Esophagus (tissue), 2 donors: ENCODE results near the gene LHCGR. TPM values are rescaled to one million over a fixed set of nuclear protein-coding genes. Genes with fewer than 3 reads are reported as not detected.

Experiments used
- H3K27ac ChIP-seq, 2 donors: one replicate each; pipeline ENCODE4 v1.5.1; 2013; ENCODE audit warnings: low read depth in 2 of 2, mild to moderate bottlenecking in 2 of 2, inconsistent platforms in 1 of 2, low read length in 1 of 2, moderate library complexity in 1 of 2
- H3K27me3 ChIP-seq, 2 donors: one replicate each; pipeline ENCODE4 v1.6.1; 2013; ENCODE audit warnings: low read length in 2 of 2, control low read depth in 1 of 2, mild to moderate bottlenecking in 1 of 2; ENCODE audit not compliant: insufficient read depth in 2 of 2, control insufficient read depth in 1 of 2
- H3K36me3 ChIP-seq, 2 donors: one replicate each; pipeline ENCODE4 v1.6.1; 2013; ENCODE audit warnings: low read length in 1 of 2; ENCODE audit not compliant: control insufficient read depth in 2 of 2, insufficient read depth in 2 of 2
- H3K4me1 ChIP-seq, 2 donors: one replicate each; pipeline ENCODE4 v1.6.1; 2013; ENCODE audit warnings: low read length in 1 of 2; ENCODE audit not compliant: control insufficient read depth in 2 of 2, insufficient read depth in 2 of 2
- H3K4me3 ChIP-seq, 2 donors: one replicate each; pipeline ENCODE4 v1.5.1; 2013; ENCODE audit warnings: low read length in 2 of 2, mild to moderate bottlenecking in 2 of 2, low read depth in 1 of 2, moderate library complexity in 1 of 2
- H3K9me3 ChIP-seq, 2 donors: one replicate each; pipeline ENCODE4 v1.6.1; 2013; ENCODE audit warnings: mild to moderate bottlenecking in 2 of 2, low read depth in 1 of 2, low read length in 1 of 2, moderate library complexity in 1 of 2; ENCODE audit not compliant: control insufficient read depth in 2 of 2, insufficient read depth in 1 of 2
- WGBS, 2 donors: extraction: QIAGEN DNeasy Blood & Tissue Kit; methylation state at CpG; one replicate each; pipeline ENCODE4 v1.1.7; 2013; 5-methylcytosine and 5-hydroxymethylcytosine counted together
- polyA plus RNA-seq, 2 donors: library from polyadenylated mRNA; stranded (reverse); fragments of 200-250 nt; gene quantifications; one replicate each; pipeline ENCODE4 v1.2.3, GENCODE V29; 2013
- donor health status: healthy with polysubstance abuse.
- donor health status: Bipolar disorder and iron deficiency.

The LHCGR gene
- polyA plus RNA-seq, 2 donors, result 0.59 to 1.1 TPM

DNA sequence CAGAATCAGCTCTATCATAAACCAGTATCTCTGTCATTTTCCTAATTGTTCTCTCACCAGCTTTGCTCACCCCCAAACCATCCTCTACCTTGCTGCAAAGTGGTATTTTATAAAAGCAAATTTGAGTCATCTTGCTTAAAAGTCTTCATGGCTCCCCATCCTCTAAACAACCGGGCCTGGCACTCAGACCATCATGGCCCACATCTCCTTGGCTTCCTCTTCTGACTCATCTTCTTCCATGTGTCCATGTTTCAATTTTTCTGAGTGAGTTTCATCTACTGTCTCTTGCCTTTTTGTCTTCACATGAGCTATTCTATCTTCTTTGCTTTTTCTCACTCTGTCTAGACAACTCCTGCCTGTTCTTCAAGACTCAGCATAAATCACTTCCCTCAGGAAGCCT lies 58.6 kb downstream of the LHCGR start:
- no peaks in the 10 kb centered on the region for H3K4me1 ChIP-seq
- H3K36me3 ChIP-seq, result no peaks in the 10 kb centered on the region
- no peak overlapping the region for H3K27ac ChIP-seq
- no peak overlapping the region for H3K4me3 ChIP-seq
- 79 to 82% methylated on average over 1 of the region's 1 CpG for WGBS, 2 donors
- no peaks in the 10 kb centered on the region for H3K27me3 ChIP-seq
- no peaks in the 10 kb centered on the region for H3K9me3 ChIP-seq

DNA sequence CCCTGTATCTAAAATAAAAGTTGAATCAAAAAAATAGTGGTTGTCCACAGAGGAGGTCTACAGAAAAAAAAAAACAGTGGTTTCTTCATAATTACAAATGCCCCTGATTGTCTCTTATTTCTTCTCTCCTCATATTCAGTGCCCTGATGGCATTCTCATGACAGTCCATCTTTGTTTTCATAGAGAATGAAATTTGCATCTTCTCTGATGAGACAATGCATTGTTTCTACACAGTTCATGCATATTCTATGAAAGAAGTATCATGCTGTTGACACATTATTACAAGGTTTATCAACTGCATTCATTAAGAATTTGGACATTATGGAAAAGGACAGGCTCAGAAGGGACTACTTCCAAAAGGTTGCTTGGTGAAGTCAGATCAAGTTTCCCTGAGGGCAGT lies 59.5 kb downstream of the LHCGR start:
- Histone ChIP-seq H3K27me3 (no peaks in the 10 kb centered on the region), H3K27ac (no peak overlapping the region), H3K36me3 (no peaks in the 10 kb centered on the region), H3K4me3 (no peak overlapping the region), H3K9me3 (no peaks in the 10 kb centered on the region), H3K4me1 (no peaks in the 10 kb centered on the region)

DNA sequence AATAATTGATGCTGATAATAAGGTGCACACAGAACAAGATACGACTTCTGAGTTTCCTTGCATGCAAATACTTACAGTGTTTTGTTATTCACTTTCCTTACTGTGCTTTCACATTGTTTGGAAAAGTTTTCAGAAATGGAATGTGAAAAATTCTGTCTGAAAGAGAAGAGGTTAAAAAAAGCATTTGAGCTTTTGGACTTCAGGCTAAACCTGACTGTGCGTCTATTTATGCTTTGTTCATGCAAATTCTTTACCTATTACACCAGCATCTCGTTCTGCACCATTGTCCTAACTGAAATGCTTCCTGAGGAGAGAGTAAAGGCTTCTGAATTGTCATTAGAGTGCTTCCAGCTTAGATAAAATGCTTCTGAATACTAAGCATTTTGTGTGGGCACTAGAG lies 61.4 kb downstream of the LHCGR start:
- 24 to 29% methylated on average over 3 of the region's 3 CpGs for WGBS, 2 donors
- Histone ChIP-seq H3K27me3 (no peaks in the 10 kb centered on the region), H3K36me3 (no peaks in the 10 kb centered on the region), H3K4me1 (no peaks in the 10 kb centered on the region), H3K9me3 (no peaks in the 10 kb centered on the region), H3K4me3 (no peak overlapping the region), H3K27ac (no peak overlapping the region)

DNA sequence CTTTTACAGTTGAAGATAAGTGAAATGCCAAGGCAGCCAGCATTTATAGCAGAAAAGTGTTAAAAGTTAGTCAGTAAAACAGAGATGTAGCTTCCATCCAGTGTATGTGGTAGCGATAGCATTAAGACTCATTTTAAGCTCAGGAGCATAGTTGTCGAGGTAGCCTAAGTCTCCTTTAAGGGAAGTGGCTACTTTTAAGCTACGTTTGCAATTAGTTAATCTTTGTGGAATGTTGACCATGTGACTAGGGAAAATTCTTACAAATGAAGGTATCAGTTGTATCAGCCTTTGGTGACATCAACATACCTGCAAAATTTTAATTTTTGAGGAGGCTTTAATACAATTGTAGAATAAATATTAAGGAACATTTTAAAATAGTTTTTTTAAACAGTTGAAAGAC lies 61.9 kb downstream of the LHCGR start:
- Histone ChIP-seq H3K9me3 (no peaks in the 10 kb centered on the region), H3K4me3 (no peak overlapping the region), H3K27me3 (no peaks in the 10 kb centered on the region), H3K4me1 (no peaks in the 10 kb centered on the region), H3K36me3 (no peaks in the 10 kb centered on the region), H3K27ac (no peak overlapping the region)
- WGBS, 2 donors, result 52 to 55% methylated on average over 3 of the region's 3 CpGs

DNA sequence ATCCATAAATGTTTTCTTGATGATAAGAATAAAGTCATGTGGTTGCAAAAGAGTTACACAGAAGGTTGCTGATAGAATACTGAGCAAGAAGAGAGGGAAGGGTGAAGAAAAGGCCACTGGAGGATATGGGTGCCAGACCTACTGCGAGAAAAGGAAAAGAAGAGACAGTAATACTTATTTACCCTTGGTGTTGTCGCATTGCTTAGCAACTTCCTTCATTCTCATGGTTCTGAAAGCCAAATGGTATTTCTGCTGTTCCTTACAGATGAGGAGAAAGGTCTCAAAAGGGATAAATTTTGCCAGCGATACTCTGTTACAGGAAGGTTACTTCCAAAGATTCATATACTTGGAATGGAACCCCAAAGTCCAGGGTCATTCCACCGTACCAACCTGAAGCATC lies 62.5 kb downstream of the LHCGR start:
- Histone ChIP-seq H3K9me3 (no peaks in the 10 kb centered on the region), H3K27ac (no peak overlapping the region), H3K4me1 (no peaks in the 10 kb centered on the region), H3K36me3 (no peaks in the 10 kb centered on the region), H3K27me3 (no peaks in the 10 kb centered on the region), H3K4me3 (no peak overlapping the region)
- 75 to 83% methylated on average over 4 of the region's 4 CpGs for WGBS, 2 donors

DNA sequence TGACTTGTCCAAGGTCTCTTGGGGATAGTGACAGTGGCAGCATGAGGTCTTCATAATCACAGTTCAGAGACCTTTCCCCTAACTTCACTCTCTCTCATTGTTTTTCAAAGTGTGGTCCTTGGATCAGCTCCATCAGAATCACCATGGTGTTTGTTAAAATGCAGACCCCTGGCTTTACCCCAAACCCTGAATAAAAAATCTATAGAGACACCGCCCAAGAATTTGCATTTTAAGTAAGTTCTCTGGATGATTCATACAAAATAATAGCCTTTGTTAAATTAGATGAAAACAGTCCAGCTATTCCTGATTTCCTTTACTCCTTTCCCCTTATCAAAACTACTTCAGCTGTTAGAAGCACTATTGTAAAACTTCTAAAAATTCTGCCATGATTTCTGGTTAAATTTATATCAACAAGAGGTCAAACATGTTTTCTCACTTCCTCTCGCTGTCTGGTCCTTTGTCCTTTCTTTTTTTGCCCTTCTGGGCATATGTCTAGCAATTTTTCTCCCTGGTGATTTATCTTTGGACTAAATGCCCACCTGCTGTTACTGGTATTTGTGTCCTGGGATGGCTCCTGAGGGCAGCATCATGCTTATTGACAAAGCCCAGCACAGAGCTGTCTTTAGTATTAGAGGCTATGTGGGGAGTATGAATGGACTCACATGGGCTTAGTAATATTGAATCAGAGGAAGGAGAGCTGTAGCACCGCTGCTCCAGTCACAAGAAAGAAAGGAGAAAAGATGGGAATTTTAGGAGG lies 63.4 kb downstream of the LHCGR start:
- Histone ChIP-seq H3K27ac (no peak overlapping the region), H3K27me3 (no peaks in the 10 kb centered on the region), H3K9me3 (no peaks in the 10 kb centered on the region), H3K4me1 (no peaks in the 10 kb centered on the region), H3K4me3 (no peak overlapping the region), H3K36me3 (no peaks in the 10 kb centered on the region)
- 78 to 81% methylated on average over 3 of the region's 3 CpGs for WGBS, 2 donors

DNA sequence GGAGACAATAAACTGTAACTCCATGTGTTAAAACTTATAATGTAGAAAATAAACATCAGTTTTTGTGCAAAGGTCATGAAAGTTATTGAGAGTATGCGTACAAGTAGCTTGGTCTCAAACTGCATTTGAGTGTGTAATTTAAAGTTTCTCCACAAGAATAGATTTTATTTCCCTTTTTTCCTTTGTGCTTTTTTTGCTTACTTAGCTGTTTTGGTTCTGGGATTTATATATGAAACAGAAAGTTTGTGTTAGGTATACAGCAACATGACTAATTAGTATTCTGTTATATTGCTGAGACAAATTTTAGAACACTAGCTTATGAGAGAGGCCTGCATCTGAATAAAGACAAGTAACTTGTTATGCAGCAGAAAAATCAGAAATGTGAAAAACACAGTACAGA lies 70.4 kb downstream of the LHCGR start:
- H3K36me3 ChIP-seq, result no peaks in the 10 kb centered on the region
- H3K4me1 ChIP-seq, result no peaks in the 10 kb centered on the region
- H3K27ac ChIP-seq, result no peak overlapping the region
- 94 to 98% methylated on average over 1 of the region's 1 CpG for WGBS, 2 donors
- no peak overlapping the region for H3K4me3 ChIP-seq
- no peaks in the 10 kb centered on the region for H3K9me3 ChIP-seq
- H3K27me3 ChIP-seq, result no peaks in the 10 kb centered on the region

DNA sequence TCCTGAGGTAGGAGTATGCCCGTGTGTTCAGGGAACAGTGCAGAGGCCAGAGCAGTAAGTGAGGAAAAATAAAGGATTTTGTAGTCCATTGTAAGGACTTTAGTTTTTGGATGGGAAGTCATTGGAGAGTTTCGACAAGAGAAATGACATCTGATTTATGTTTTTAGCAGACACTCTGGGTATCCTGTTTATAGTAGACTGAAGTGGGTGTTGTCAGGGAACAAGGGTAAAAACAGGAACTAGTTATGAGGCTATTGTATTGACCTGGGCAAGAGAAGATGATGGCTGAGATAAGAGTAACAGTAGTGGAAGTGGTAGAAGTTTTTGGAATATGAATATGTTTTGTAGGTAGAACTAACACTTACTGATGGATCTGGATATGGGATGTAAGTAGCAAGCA lies 78.1 kb downstream of the LHCGR start:
- Histone ChIP-seq H3K4me3 (no peak overlapping the region), H3K36me3 (no peaks in the 10 kb centered on the region), H3K9me3 (no peaks in the 10 kb centered on the region), H3K27ac (no peak overlapping the region), H3K4me1 (no peaks in the 10 kb centered on the region), H3K27me3 (no peaks in the 10 kb centered on the region)
- 50 to 52% methylated on average over 2 of the region's 2 CpGs for WGBS, 2 donors

DNA sequence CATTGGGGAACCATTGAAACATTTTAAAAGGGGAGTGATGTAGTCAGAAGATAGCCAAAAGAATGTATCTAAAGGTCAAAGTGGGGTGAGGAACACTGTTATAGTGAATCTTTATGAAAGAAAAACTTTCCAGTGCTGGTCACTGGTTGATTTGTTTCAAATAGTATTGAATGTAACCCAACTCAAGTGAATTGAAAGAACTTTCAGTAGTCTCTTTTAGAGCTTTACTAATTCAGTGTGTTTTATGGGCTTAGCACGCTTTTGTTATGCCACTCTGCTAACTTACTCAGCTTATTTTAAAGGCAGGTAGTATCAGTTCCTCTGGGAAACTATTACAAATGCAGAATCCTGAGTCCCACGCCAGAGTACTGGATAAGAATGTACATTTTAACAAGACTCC lies 80.6 kb downstream of the LHCGR start:
- Histone ChIP-seq H3K36me3 (no peaks in the 10 kb centered on the region), H3K4me1 (no peaks in the 10 kb centered on the region), H3K9me3 (no peaks in the 10 kb centered on the region), H3K4me3 (no peak overlapping the region), H3K27ac (no peak overlapping the region), H3K27me3 (no peaks in the 10 kb centered on the region)
- 83 to 86% methylated on average over 2 of the region's 2 CpGs for WGBS, 2 donors

DNA sequence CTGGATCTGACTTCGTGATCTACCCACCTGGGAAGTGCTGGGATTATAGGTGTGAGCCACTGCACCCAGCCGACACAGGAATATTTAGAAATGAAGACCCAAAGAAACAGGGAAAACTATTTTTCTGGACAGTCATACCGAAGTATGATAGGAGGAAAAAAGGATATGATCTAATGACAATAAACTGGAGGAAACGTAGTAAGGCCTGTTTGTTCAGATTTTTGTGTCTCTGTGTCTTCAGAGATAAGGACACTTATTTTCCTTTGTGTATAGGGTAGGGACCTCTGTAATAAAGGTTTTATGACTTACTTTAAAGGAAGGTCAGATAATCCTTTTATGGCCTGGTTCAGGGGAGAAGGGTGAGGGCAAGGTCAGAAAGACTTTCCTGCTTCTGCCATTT lies 81.9 kb downstream of the LHCGR start:
- whole genome bisulfite sequencing, 2 donors, result 81 to 88% methylated on average over 4 of the region's 4 CpGs
- Histone ChIP-seq H3K4me1 (no peaks in the 10 kb centered on the region), H3K36me3 (no peaks in the 10 kb centered on the region), H3K27ac (no peak overlapping the region), H3K4me3 (no peak overlapping the region), H3K27me3 (no peaks in the 10 kb centered on the region), H3K9me3 (no peaks in the 10 kb centered on the region)
